ENCODE results near the gene CCDC51.

Gene CCDC51

DNA sequence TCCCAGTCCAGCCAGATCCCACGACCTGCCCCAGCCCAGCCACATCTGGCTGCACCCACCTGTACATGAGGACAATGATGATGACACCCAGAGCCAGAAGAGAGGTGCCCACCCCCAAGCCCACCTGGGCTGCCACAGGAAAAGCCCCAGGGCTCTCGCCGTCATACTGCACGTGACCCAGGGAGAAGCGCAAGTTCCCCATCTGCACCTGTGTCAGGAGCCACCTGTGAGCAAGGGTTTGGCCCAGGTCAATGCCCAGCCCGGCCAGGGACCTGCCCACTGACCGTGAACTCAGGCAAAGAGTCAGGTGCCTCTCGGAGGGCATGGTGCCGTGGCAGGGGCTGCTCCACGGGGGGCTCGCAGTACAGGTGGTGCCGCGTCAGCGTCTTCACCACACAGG is 26.3 kb downstream of the CCDC51 start:
- TF ChIP-seq ZNF8 (CRISPR knock-in tag; IDR thresholded peaks at IDR 0.05) = no peak
- TF ChIP-seq, protein P1, sequence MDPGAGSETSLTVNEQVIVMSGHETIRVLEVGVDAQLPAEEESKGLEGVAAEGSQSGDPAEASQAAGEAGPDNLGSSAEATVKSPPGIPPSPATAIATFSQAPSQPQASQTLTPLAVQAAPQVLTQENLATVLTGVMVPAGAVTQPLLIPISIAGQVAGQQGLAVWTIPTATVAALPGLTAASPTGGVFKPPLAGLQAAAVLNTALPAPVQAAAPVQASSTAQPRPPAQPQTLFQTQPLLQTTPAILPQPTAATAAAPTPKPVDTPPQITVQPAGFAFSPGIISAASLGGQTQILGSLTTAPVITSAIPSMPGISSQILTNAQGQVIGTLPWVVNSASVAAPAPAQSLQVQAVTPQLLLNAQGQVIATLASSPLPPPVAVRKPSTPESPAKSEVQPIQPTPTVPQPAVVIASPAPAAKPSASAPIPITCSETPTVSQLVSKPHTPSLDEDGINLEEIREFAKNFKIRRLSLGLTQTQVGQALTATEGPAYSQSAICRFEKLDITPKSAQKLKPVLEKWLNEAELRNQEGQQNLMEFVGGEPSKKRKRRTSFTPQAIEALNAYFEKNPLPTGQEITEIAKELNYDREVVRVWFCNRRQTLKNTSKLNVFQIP (CRISPR knock-in tag; IDR thresholded peaks at IDR 0.05; ENCODE audit: borderline replicate concordance, low read depth) = no peak
- TF ChIP-seq ZC3H10 (CRISPR knock-in tag; IDR thresholded peaks at IDR 0.05) = no peak
- ATAC-seq = no peak

DNA sequence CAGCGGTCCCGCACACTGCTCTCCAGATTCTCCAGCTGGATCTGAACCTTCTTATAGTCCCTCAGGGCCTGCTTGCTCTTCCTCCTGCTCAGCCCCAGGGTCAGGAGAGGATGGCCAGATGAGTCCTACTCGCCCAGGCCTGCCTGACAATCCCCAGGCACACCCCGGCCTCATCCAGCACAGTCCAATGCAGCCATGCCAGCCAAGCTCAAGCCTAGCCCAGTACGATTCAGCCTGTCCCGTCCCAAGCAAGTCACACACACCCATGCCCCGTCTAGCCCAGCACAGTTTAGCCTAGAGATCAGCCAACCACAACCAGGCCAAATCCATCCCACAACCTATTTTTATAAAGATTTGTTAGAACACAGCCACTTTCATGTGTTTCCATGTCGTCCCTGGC is 26.8 kb downstream of the CCDC51 start:
- no peak for ATAC-seq
- TF ChIP-seq CSDC2 (CRISPR knock-in tag; IDR thresholded peaks at IDR 0.05) (no peak), ISL1 (CRISPR knock-in tag; IDR thresholded peaks at IDR 0.05) (no peak)
- TF ChIP-seq, protein P2, sequence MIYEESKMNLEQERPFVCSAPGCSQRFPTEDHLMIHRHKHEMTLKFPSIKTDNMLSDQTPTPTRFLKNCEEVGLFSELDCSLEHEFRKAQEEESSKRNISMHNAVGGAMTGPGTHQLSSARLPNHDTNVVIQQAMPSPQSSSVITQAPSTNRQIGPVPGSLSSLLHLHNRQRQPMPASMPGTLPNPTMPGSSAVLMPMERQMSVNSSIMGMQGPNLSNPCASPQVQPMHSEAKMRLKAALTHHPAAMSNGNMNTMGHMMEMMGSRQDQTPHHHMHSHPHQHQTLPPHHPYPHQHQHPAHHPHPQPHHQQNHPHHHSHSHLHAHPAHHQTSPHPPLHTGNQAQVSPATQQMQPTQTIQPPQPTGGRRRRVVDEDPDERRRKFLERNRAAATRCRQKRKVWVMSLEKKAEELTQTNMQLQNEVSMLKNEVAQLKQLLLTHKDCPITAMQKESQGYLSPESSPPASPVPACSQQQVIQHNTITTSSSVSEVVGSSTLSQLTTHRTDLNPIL (CRISPR knock-in tag; IDR thresholded peaks at IDR 0.05; ENCODE audit: low read depth) = no peak

DNA sequence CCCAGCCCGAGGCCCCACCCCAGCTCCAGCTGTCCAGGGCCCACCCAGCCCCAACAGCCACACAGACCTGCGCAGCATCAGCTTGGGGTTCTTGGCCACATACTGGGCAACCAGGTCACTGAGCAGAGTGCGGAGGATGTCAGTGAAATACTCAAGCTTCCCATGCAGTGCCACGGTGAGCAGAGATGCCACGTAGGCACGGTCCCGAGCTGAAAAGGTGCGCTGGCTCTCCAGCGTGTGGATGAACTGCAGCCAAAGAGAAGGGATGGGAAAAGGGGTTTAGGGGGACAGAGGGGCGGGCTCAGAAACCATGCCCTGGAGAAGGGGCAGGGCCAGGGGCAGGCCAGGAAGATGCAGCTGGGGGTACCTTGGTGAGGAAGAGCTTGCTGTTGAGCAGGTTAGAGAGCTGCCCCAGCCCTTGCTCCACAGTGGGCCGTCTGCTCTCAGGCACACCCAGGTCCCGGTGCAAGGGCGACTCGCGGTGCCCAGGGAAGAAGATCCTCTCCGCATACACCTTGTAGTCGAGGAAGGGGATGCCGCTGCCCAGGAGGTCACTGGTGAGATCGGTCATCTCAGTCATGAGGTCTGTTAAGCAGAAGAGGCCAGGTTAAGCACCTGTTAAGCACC is 27.4 kb downstream of the CCDC51 start:
- no peak for ATAC-seq
- TF ChIP-seq ZNF70 (CRISPR knock-in tag; IDR thresholded peaks at IDR 0.05) = no peak
- TF ChIP-seq ISL1 (CRISPR knock-in tag; IDR thresholded peaks at IDR 0.05) = no peak
- TF ChIP-seq OSR1 (CRISPR knock-in tag; IDR thresholded peaks at IDR 0.05) = no peak
- TF ChIP-seq, protein P3, sequence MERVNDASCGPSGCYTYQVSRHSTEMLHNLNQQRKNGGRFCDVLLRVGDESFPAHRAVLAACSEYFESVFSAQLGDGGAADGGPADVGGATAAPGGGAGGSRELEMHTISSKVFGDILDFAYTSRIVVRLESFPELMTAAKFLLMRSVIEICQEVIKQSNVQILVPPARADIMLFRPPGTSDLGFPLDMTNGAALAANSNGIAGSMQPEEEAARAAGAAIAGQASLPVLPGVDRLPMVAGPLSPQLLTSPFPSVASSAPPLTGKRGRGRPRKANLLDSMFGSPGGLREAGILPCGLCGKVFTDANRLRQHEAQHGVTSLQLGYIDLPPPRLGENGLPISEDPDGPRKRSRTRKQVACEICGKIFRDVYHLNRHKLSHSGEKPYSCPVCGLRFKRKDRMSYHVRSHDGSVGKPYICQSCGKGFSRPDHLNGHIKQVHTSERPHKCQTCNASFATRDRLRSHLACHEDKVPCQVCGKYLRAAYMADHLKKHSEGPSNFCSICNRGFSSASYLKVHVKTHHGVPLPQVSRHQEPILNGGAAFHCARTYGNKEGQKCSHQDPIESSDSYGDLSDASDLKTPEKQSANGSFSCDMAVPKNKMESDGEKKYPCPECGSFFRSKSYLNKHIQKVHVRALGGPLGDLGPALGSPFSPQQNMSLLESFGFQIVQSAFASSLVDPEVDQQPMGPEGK (CRISPR knock-in tag; IDR thresholded peaks at IDR 0.05; ENCODE audit: borderline replicate concordance) = no peak
- TF ChIP-seq, protein P4, sequence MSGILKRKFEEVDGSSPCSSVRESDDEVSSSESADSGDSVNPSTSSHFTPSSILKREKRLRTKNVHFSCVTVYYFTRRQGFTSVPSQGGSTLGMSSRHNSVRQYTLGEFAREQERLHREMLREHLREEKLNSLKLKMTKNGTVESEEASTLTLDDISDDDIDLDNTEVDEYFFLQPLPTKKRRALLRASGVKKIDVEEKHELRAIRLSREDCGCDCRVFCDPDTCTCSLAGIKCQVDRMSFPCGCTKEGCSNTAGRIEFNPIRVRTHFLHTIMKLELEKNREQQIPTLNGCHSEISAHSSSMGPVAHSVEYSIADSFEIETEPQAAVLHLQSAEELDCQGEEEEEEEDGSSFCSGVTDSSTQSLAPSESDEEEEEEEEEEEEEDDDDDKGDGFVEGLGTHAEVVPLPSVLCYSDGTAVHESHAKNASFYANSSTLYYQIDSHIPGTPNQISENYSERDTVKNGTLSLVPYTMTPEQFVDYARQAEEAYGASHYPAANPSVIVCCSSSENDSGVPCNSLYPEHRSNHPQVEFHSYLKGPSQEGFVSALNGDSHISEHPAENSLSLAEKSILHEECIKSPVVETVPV (CRISPR knock-in tag; IDR thresholded peaks at IDR 0.05) = no peak
- no peak for TF ChIP-seq GLIS3 (CRISPR knock-in tag; IDR thresholded peaks at IDR 0.05)
- TF ChIP-seq PPARA (CRISPR knock-in tag; IDR thresholded peaks at IDR 0.05; ENCODE audit: borderline replicate concordance) = no peak
- no peak for TF ChIP-seq ESRRG (CRISPR knock-in tag; IDR thresholded peaks at IDR 0.05)
- no peak for TF ChIP-seq TOX (CRISPR knock-in tag; IDR thresholded peaks at IDR 0.05; ENCODE audit: borderline replicate concordance)
- no peak for TF ChIP-seq ZFP30 (CRISPR knock-in tag; IDR thresholded peaks at IDR 0.05)
- TF ChIP-seq ZNF565 (CRISPR knock-in tag; conservative IDR thresholded peaks at IDR 0.05; ENCODE audit: low read depth) = no peak
- TF ChIP-seq ARNTL (CRISPR knock-in tag; IDR thresholded peaks at IDR 0.05; ENCODE audit: borderline replicate concordance, low read depth) = no peak
- no peak for TF ChIP-seq CSDC2 (CRISPR knock-in tag; IDR thresholded peaks at IDR 0.05)
- TF ChIP-seq SNAI2 (CRISPR knock-in tag; IDR thresholded peaks at IDR 0.05) = no peak
- TF ChIP-seq, protein P5, sequence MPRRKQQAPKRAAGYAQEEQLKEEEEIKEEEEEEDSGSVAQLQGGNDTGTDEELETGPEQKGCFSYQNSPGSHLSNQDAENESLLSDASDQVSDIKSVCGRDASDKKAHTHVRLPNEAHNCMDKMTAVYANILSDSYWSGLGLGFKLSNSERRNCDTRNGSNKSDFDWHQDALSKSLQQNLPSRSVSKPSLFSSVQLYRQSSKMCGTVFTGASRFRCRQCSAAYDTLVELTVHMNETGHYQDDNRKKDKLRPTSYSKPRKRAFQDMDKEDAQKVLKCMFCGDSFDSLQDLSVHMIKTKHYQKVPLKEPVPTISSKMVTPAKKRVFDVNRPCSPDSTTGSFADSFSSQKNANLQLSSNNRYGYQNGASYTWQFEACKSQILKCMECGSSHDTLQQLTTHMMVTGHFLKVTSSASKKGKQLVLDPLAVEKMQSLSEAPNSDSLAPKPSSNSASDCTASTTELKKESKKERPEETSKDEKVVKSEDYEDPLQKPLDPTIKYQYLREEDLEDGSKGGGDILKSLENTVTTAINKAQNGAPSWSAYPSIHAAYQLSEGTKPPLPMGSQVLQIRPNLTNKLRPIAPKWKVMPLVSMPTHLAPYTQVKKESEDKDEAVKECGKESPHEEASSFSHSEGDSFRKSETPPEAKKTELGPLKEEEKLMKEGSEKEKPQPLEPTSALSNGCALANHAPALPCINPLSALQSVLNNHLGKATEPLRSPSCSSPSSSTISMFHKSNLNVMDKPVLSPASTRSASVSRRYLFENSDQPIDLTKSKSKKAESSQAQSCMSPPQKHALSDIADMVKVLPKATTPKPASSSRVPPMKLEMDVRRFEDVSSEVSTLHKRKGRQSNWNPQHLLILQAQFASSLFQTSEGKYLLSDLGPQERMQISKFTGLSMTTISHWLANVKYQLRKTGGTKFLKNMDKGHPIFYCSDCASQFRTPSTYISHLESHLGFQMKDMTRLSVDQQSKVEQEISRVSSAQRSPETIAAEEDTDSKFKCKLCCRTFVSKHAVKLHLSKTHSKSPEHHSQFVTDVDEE (CRISPR knock-in tag; IDR thresholded peaks at IDR 0.05) = no peak
- no peak for TF ChIP-seq TCF4 (CRISPR knock-in tag; IDR thresholded peaks at IDR 0.05; ENCODE audit: borderline replicate concordance)
- TF ChIP-seq, protein P1 (CRISPR knock-in tag; IDR thresholded peaks at IDR 0.05; ENCODE audit: borderline replicate concordance, low read depth) = no peak
- TF ChIP-seq, protein P2 (CRISPR knock-in tag; IDR thresholded peaks at IDR 0.05; ENCODE audit: low read depth) = no peak

Data from SK-N-SH treated with all-trans-retinoic acid at 6 μM for 48 hours (cell line).